ENCODE data around the gene ZNF385A.

DNA sequence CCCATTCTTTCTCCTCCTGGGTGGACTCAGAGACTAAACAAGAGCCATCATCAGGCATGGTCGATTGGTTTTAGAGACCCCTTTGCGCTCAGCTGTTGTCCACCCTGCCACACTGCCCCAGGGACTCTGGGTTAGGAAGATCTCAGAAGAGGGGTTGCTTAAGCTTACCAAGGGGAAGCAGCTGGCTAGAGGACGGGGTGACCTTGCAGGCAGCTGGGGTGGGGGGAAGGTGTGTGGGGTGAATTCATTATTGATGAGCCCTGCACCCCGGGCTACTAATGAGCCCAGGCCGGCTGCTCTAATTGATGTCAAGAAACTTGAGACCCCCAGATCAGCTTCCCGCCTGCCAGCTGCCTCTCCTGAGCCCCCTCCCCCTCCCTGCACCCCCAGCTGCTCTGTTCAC, 8.7 kb upstream of the ZNF385A start:
- TF ChIP-seq POLR2A (IDR thresholded peaks at IDR 0.05): no peak
- TF ChIP-seq, protein P1, sequence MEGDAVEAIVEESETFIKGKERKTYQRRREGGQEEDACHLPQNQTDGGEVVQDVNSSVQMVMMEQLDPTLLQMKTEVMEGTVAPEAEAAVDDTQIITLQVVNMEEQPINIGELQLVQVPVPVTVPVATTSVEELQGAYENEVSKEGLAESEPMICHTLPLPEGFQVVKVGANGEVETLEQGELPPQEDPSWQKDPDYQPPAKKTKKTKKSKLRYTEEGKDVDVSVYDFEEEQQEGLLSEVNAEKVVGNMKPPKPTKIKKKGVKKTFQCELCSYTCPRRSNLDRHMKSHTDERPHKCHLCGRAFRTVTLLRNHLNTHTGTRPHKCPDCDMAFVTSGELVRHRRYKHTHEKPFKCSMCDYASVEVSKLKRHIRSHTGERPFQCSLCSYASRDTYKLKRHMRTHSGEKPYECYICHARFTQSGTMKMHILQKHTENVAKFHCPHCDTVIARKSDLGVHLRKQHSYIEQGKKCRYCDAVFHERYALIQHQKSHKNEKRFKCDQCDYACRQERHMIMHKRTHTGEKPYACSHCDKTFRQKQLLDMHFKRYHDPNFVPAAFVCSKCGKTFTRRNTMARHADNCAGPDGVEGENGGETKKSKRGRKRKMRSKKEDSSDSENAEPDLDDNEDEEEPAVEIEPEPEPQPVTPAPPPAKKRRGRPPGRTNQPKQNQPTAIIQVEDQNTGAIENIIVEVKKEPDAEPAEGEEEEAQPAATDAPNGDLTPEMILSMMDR (IDR thresholded peaks at IDR 0.05): no peak

Data from tibial nerve (tissue), 3 donors.